Activated CD8-positive, alpha-beta memory T cell treated with anti-CD3 and anti-CD28 coated beads, Interleukin-2, amount 50 U/mL, for 24 hours (primary cell): ENCODE results near the gene F2R.
"Not testable (repeated sequence)": the region's sequence is repeated elsewhere in the genome, so short reads cannot be mapped to it uniquely, and the experiment has no call there.

Source experiments
- DNase-seq: peaks from one replicate; pipeline ENCODE4 v3.0.0-alpha.2; 2020; ENCODE audit errors: extremely low read depth

Gene F2R

GRCh38 chr5:76755779-76756637 is 40.1 kb downstream of the F2R start:
- no peak for DNase-seq

GRCh38 chr5:76757049-76757448 is 41.1 kb downstream of the F2R start:
- no peak for DNase-seq

- DNase-seq, result not testable (repeated sequence)
These were observed 45.2 kb downstream of the F2R start for GRCh38 chr5:76761118-76761517.

- no peak for DNase-seq
These were observed 46.6 kb downstream of the F2R start for GRCh38 chr5:76762484-76762883.

- DNase-seq, result no peak
These were observed 47.2 kb downstream of the F2R start for GRCh38 chr5:76763136-76763535.

- DNase-seq, result no peak
These were observed 48.4 kb downstream of the F2R start for GRCh38 chr5:76764374-76764773.

GRCh38 chr5:76765249-76765648 is 49.3 kb downstream of the F2R start:
- DNase-seq, result no peak

GRCh38 chr5:76766746-76767145 is 50.8 kb downstream of the F2R start:
- DNase-seq, result no peak

GRCh38 chr5:76771041-76771440 is 55.1 kb downstream of the F2R start:
- not testable (repeated sequence) for DNase-seq

GRCh38 chr5:76771705-76772405 is 55.9 kb downstream of the F2R start:
- DNase-seq, result no peak

GRCh38 chr5:76775921-76776320 is 60.0 kb downstream of the F2R start:
- no peak for DNase-seq

- no peak for DNase-seq
These were observed 60.5 kb downstream of the F2R start for GRCh38 chr5:76776391-76776790.

- not testable (repeated sequence) for DNase-seq
These were observed 64.7 kb downstream of the F2R start for GRCh38 chr5:76780616-76781015.

GRCh38 chr5:76781775-76782174 is 65.8 kb downstream of the F2R start:
- DNase-seq, result no peak

GRCh38 chr5:76782444-76782843 is 66.5 kb downstream of the F2R start:
- DNase-seq, result no peak
